Left renal cortex interstitium (tissue), 4 donors: ENCODE results near the gene KLHDC4. TPM values are rescaled to one million over a fixed set of nuclear protein-coding genes. Genes with fewer than 3 reads are reported as not detected.

ENCODE experiments used
- DNase-seq, 4 donors: peaks; one replicate each; pipeline ENCODE4 v3.0.0-alpha.2; 2013; ENCODE audit warnings: low read depth in 4 of 4, low spot score in 2 of 4, missing footprints in 1 of 4
- polyA plus RNA-seq, 4 donors: library from polyadenylated mRNA; unstranded; fragments of 120-200 nt; gene quantifications; one replicate each; pipeline ENCODE4 v1.2.1, GENCODE V29; 2013; ENCODE audit not compliant: insufficient read length in 4 of 4

KLHDC4 gene
- polyA plus RNA-seq, 4 donors, result 20.4 to 47.7 (median 31.7) TPM

- DNase-seq, result no peak
These were observed 98.9 kb downstream of the KLHDC4 start for GRCh38 chr16:87666919-87667318.

- DNase-seq, result no peak
These were observed 100.6 kb downstream of the KLHDC4 start for GRCh38 chr16:87665193-87665592.

DNA sequence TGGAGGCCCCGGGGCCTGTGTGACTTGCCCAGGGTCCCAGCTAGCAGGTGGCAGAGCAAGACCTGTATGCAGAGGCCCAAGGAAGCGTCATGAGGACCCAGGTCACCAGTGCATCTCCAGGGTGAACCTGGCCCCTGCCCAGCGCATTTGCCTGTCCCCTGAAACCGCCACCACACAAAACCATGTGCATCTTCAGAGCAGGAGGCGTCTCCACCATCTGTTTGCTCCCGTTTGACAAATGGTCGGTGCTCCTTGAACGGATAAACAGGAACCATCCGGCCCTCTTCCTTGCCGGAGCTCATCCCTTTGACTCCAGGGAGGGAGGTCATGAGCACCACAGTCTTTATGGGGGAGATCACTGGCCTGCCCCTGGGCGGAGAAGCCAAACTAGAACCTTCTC, 101.0 kb downstream of the KLHDC4 start:
- DNase-seq, result no peak

GRCh38 chr16:87662254-87663204, 103.3 kb downstream of the KLHDC4 start:
- no peak for DNase-seq

GRCh38 chr16:87661561-87661960, 104.2 kb downstream of the KLHDC4 start:
- peak in 3 of 4 donors; percentile 28 to 66 (median 45) for DNase-seq

- DNase-seq, result no peak
These were observed 107.1 kb downstream of the KLHDC4 start for GRCh38 chr16:87658564-87659225.

Other genes starting within 250 kb of the KLHDC4 start
- 1 to 10 TPM in 2 of 4 donors, under 1 TPM in 2; 0.49 to 1.3 (median 0.91) TPM for gene JPH3, start 163.5 kb downstream of the KLHDC4 start, polyA plus RNA-seq
- gene SLC7A5, start 103.5 kb upstream of the KLHDC4 start, polyA plus RNA-seq, result 10 to 100 TPM in 1 of 4 donors, 1 to 10 TPM in 3; 2.9 to 14.9 (median 5.2) TPM
- gene CA5A, start 170.5 kb upstream of the KLHDC4 start, polyA plus RNA-seq, result under 1 TPM; 0.13 to 0.26 (median 0.23) TPM
- gene BANP, start 185.4 kb upstream of the KLHDC4 start, polyA plus RNA-seq, result 10 to 100 TPM; 22.6 to 32.9 (median 29.2) TPM